Breast epithelium (tissue), 3 donors: ENCODE measurements around the gene CCL5.

Source experiments
- POLR2A ChIP-seq: fragments of 450-650 bp; IDR thresholded peaks from one replicate; pipeline ENCODE4 v1.6.1; 2016; ENCODE audit warnings: antibody characterized with exemption, mild to moderate bottlenecking, moderate library complexity
- POLR2AphosphoS5 ChIP-seq, 3 donors: sonication (generic); formaldehyde crosslinking; IDR thresholded peaks; one replicate each; pipeline ENCODE4 v1.6.1; 2017; ENCODE audit warnings: antibody characterized with exemption in 3 of 3
- TF ChIP-seq, protein P1 (sequence below), 3 donors: fragments of 450-650 bp; IDR thresholded peaks; one replicate each; pipeline ENCODE4 v1.5.1; 2016 to 2017; ENCODE audit warnings: antibody characterized with exemption in 3 of 3, mild to moderate bottlenecking in 3 of 3, moderate library complexity in 3 of 3

DNA sequence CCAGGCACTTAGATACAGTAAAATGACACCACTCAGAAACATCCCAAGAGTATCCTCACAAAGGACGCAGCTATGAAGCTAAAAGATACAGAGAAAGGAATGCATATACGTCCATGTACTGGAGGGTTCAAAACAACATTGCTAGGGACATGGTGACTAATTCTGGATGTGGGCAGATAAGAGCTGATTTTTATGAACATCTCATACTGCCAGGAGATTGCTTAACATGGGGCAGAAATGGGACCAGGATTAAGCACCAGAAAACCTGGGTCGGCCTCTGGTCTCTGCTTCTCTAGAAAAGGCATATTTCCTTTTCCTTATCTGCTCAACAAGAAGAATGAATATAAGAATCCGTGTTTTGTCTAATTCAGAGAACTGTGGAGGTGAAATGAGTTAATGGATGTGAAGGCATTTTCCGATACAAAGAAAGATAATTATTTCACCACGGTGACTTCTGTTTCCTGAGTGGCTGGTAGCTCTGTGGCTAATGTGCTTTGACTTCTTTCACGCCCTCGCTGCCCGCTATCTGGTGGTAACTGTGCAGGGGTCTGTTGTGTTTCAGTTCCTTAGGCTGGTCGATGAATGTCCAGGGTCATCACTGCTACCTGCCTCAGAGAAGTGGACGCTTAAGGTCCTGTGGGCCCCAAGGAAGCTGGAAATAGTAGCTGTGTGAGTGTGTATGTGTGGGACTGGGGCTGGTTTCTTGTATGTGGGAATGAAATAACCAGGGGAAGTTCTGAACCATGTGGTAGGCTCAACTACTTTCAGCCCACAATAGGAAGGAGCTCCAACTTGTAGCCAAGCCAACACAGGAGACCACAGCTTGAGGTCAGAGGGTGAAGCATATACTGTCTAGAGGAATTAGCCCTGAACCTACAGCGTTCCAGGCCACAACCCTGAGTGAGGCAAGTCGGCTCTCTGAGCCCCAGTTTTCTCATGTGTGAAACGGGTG is 15.8 kb upstream of the CCL5 start:
- TF ChIP-seq, protein P1, sequence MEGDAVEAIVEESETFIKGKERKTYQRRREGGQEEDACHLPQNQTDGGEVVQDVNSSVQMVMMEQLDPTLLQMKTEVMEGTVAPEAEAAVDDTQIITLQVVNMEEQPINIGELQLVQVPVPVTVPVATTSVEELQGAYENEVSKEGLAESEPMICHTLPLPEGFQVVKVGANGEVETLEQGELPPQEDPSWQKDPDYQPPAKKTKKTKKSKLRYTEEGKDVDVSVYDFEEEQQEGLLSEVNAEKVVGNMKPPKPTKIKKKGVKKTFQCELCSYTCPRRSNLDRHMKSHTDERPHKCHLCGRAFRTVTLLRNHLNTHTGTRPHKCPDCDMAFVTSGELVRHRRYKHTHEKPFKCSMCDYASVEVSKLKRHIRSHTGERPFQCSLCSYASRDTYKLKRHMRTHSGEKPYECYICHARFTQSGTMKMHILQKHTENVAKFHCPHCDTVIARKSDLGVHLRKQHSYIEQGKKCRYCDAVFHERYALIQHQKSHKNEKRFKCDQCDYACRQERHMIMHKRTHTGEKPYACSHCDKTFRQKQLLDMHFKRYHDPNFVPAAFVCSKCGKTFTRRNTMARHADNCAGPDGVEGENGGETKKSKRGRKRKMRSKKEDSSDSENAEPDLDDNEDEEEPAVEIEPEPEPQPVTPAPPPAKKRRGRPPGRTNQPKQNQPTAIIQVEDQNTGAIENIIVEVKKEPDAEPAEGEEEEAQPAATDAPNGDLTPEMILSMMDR (IDR thresholded peaks at IDR 0.05) = no peak
- TF ChIP-seq POLR2AphosphoS5 (IDR thresholded peaks at IDR 0.05) (no peak), POLR2A (no peak)
